HG02885 (cell line): Measurements from ENCODE around the gene PCGF2.
"Not testable (repeated sequence)": the region's sequence is repeated elsewhere in the genome, so short reads cannot be mapped to it uniquely, and the experiment has no call there.

Source experiments
- ATAC-seq: cut with Tn5 transposase; IDR thresholded peaks from one replicate; pipeline ENCODE4 v1.9.1; 2021; ENCODE audit warnings: mild to moderate bottlenecking; ENCODE audit not compliant: unreplicated experiment, poor library complexity

PCGF2 gene

DNA sequence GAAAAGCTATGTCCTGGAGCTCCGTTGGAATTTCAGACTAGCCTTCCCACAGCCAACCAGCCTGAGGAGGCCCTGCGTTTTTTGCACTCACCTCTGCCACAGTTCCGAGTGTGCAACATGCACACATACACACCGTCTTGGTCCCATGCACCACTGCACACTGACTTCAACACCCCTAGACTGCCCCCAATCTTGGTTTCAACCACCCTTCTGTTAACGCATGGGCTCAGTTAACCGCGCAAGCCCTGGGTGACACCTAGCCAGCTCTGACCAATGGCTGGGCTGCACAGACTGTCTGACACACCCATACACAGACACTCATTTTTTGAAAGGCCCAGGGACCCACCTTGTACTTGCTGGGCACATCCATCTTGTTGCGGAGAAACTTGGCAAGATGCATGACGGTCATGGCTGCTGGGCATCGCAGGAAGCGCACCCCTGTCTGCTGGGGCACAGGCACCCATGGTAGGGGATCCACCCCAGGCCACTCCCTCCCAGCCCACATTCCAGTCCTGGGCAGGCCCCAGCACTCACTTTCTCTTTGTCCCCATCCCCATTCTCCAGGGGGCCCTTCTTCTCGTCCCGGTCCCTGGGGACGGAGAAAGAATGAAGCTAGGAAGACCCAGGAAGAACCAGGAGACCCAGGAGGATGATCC lies 10.0 kb downstream of the PCGF2 start:
- no peak for ATAC-seq

DNA sequence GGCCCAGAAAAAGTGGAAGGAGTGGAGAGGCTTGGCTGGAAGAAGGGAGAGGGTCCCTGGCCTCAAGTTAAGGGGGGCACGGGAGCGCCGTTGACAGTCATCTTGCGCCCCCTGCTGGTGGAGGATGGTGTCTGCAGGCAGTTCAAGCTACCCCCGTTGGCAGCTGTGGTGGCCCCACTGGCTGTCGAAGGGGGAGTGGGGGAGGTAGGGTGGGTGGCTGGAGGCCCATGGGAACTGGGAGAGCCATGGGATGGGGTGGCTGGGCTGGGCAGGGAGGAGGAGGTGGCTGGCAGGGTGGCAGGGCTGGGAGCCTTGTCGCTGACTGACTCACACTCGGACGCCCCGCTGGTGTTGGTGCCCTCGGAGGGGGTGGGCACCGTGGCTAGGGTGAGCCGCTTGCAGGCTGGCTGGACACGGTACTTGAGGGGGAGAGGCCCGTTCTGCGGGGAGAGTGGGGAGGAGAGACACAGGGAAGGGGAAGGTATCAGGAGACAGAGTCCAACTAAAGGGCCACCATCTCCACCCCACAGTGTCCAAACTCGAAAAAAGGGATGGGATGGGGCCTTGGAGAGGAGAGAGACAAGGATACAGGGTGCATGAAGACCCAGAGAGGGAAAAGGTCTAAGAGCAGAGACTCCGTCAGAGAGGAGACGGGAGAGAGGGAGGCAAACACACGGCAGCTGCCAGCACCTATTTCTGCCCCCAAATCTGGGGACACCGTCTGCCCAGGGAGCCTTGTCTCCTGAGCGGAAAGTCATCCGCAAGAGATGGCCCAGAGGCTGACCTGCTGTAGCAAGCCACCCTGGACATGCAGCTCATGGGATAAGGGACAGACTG lies 12.8 kb downstream of the PCGF2 start:
- ATAC-seq: no peak

DNA sequence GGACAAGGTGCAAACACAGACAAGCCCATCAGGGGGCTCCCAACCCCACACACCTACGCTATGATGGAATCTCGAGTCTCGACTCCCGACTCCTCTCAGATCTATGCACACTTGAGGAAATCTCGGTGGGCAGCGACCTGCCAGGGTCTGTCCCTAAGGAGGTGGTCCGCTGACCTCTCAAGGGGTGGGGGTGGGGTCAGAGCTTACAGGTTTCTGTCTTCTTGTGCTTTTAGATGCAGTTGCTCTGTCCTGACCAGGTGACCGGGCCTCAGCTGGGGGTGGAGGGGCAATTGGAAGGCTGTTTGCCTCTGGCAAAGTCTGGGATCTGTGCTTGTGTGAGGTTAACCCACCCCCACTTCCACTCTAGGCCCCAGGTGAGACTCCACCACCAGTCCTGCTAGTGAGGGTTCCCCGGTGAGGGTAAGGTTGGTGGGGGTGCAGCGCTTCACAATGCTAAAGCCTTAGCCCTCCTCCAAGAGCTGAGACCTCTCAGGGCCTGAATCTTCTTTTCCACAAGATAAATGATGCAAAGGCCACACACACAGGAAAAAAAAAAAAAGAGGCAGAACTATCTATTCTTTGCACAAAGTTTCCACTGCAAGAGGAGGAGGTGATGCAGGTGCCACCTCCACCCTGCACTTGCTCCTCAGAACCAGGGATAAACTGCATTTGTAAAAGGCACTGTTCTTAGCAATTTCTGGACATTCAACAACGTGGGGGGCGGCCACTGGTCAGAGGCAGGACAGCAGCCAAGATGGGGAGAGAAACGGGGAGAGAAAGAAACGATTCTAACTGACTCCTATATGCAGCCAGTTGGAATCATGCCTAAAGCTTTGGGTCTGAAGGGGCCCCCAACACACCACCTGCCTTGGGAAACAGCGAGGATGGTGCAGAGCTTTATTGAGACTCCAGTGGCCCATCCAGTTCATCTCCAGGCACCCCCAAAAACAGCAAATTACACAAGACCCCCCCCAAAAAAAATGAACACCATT lies 13.9 kb downstream of the PCGF2 start:
- no peak for ATAC-seq

- no peak for ATAC-seq
These were observed 14.7 kb downstream of the PCGF2 start for GRCh38 chr17:38733282-38733981.

- ATAC-seq: no peak
These were observed 15.5 kb downstream of the PCGF2 start for GRCh38 chr17:38732376-38733281.

DNA sequence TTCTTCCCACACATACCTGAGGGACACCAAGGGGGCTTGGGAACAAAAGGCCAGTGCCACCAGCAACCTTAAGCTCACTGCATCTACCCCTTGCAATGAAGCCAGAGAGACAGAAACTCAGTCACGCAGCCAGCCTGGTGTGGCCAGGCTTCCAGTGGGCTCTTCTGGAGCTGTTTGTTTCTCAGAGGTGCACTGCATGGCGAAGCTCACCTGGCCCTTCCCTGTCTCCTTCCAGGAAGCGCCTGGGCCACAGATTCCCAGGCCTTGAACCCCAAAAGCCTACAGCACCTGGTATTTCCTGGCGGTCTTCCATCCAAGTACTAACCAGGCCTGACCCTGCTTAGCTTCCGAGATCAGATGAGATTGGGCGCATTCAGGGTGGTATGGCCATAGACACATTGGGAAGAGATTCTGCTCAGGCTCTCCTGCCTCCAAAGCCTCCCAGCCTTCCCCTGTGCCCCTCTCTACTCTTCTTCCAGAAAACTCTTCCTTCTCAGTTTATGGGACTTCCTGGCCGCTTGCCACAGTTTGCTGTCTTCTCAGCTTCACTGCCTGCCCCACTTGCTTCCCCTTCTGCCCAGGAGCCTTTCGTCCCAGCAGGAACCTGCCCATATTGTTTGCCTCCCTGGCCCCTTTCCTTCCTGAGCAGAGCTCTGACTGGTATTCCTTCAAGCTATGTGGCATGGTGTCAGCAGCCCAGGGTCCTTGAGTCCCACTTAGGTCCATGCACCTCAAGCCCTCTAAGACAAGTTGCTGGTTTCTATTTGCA lies 16.4 kb downstream of the PCGF2 start:
- no peak for ATAC-seq

DNA sequence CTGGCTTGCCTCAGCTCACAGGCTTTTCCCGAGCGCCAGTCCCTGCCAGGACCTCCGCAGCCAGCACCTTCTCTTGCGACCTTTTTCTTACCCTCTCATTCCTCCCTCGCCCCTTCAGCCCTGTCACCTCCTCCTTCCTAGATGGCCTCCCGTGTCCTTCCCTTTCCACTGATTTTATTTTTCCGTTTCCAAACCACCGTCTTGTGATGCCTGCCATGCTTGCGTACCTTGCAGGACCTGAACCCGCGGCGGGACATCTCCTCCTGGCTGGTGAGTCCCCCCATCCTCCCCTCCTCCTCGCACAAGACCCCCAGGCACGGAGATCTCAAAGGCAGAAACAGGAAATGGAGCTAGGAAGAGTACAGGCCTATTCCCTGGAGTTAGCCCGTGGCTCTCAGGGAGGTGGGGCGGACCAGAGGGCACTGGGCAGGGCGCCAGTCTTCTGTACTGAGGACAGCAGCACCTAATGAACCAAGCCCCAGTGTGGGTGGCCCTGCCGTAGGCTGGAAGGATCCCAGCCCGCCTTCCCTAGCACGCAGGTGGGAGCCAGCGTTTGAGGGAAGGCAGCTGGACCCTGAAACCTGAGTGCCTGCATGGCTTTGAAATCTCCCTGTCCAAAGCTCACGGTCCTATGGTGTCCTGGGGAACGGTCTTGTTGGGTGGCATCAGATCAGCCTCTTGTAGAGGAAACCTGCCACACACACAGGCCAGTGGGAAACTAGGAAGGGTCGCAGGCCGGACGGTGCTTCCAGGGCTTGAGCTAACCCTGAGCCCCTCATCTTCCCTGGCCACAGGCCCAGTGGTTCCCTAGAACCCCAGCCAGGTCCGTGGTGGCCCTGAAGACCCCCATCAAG lies 17.4 kb downstream of the PCGF2 start:
- no peak for ATAC-seq

DNA sequence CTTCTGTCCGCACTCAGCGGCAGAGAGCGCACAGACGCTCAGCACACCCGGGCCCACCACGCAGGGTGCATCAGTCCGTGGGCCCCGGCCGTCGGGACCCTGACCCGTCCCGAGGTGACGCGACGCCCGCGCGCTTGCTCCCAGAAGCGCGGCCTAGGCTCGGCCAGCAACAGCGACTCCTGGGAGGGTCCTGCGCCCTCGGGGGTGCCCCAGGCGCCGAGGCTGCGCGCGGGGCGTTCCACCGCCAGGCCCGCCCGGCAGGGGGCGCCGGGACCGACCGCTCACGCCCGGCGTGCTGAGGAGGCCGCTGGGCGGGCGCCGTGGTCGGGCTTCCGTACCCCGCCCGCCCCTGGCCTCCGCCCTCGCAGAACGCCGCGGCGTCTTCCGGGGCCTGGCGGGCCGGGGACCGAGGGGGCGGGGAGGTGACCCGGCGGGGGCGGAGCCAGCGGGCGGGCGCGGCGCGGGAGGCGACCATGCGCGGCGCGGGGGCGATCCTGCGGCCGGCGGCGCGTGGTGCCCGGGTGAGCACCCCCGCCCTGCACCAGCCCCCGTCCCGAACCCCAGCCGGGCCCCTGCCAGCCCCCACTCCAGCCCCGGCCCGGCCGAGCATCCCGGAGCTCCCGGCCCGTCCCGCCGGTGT lies 18.1 kb downstream of the PCGF2 start, which contains the start of gene CISD3:
TSS of gene CISD3 (plus strand) at position 456 of the 640 bp plus-strand sequence. CDS start at position 474, 18 bp downstream.
- peak; percentile 82 for ATAC-seq

GRCh38 chr17:38729368-38729885 lies 18.7 kb downstream of the PCGF2 start:
- ATAC-seq: no peak

GRCh38 chr17:38728290-38728831 lies 19.8 kb downstream of the PCGF2 start:
- no peak for ATAC-seq

- ATAC-seq: no peak
These were observed 20.4 kb downstream of the PCGF2 start for GRCh38 chr17:38727736-38728135.

- ATAC-seq: not testable (repeated sequence)
These were observed 22.0 kb downstream of the PCGF2 start for GRCh38 chr17:38726145-38726544.

- no peak for ATAC-seq
These were observed 23.1 kb downstream of the PCGF2 start for GRCh38 chr17:38725066-38725465.

DNA sequence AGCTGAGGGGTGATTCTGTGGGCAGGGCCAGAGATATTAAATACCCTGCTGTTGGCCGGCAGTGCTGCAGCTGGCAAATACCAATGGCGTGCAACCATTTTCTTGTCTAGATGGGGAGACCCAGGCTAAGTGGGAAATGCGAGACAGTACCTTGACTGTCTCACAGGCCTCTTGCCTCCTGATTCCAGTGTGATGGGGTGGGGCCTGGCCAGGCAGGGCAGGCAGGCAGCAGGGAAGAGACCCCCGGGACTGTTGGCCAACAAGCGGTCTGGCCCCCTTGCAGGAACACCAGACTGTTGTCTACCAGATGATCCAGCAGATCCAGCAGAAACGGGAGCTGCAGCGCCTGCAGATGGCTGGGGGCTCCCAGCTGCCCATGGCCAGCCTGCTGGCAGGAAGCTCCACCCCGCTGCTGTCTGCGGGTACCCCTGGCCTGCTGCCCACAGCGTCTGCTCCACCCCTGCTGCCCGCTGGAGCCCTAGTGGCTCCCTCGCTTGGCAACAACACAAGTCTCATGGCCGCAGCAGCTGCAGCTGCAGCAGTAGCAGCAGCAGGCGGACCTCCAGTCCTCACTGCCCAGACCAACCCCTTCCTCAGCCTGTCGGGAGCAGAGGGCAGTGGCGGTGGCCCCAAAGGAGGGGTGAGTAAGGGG lies 23.7 kb downstream of the PCGF2 start:
- ATAC-seq: no peak

GRCh38 chr17:38721802-38722201 lies 26.3 kb downstream of the PCGF2 start:
- ATAC-seq: no peak

- ATAC-seq: no peak
These were observed 27.2 kb downstream of the PCGF2 start for GRCh38 chr17:38720941-38721340.
